SU-DHL-6 (cell line): ENCODE data around the gene KDM5C.

Experiments used
- CTCF ChIP-seq: fragments of 200-600 bp; sonication (generic); IDR thresholded peaks from one replicate; pipeline ENCODE4 v1.5.1; 2017; ENCODE audit warnings: antibody characterized with exemption, mild to moderate bottlenecking, low read length, moderate library complexity; ENCODE audit not compliant: insufficient read depth, poor library complexity, severe bottlenecking
- EZH2phosphoT487 ChIP-seq: fragments of 200-600 bp; sonication (generic), shearing (Covaris generic); conservative IDR thresholded peaks from 2 replicates; pipeline ENCODE4 v1.6.1; 2018; ENCODE audit warnings: mild to moderate bottlenecking, antibody characterized with exemption, low read length, moderate library complexity, mixed read lengths

GRCh38 chrX:53195401-53195800 is 29.6 kb downstream of the KDM5C start:
- TF ChIP-seq CTCF, result no peak
- TF ChIP-seq EZH2phosphoT487, result no peak
